Measurements from ENCODE around the gene BCAP31. TPM values are rescaled to one million over a fixed set of nuclear protein-coding genes. Genes with fewer than 3 reads are reported as not detected.

The BCAP31 gene
- total RNA-seq, 2 experiments from 2014 or later, result 97.6 to 102 TPM

- POLR2A ChIA-PET, result no interaction called here
- intact Hi-C loops (cut with micrococcal nuclease), result loop anchor here (10.0 kb wide), 1 partner anchor 160 kb away; the partner anchor contains the start of gene ARHGAP4
- no peaks in the 10 kb centered on the region for H3K36me3 Mint-ChIP-seq (ENCODE audit: low read depth)
- no peak overlapping the region for H3K4me3 Mint-ChIP-seq
- no peaks in the 10 kb centered on the region for H3K9me3 Mint-ChIP-seq
- H3K4me1 Mint-ChIP-seq (ENCODE audit: low read depth), result peaks cover 16% of the 10 kb centered on the region
- no peak overlapping the region for H3K27ac Mint-ChIP-seq
- no peaks in the 10 kb centered on the region for H3K27me3 Mint-ChIP-seq
- ATAC-seq (no peak), DNase-seq (no peak)
- no peak for TF ChIP-seq CTCF (IDR thresholded peaks at IDR 0.05)
- CTCF ChIA-PET, result interaction anchor here (0.6 to 1.1 kb wide), 5 partner anchors 13 to 164 kb away, joined by 3 to 4 read pairs (median 4); no protein-coding TSS in a partner anchor
Measured at GRCh38 chrX:153764786-153765137, 40.6 kb upstream of the BCAP31 start.

- peak; percentile 75 for TF ChIP-seq CTCF (IDR thresholded peaks at IDR 0.05)
- intact Hi-C loops (cut with micrococcal nuclease), result loop anchor here (10.0 kb wide), 1 partner anchor 161 kb away; the partner anchor contains the start of gene ARHGAP4
- peak; percentile 82 for DNase-seq
- no peaks in the 10 kb centered on the region for H3K9me3 Mint-ChIP-seq
- no peaks in the 10 kb centered on the region for H3K36me3 Mint-ChIP-seq (ENCODE audit: low read depth)
- POLR2A ChIA-PET, result interaction anchor here (1.0 kb wide), 1 partner anchor 162 kb away, joined by 4 read pairs; the partner anchor contains the start of gene ARHGAP4
- CTCF ChIA-PET, result interaction anchor here (0.6 to 2.0 kb wide), 16 partner anchors 8 to 203 kb away, joined by 3 to 10 read pairs (median 3); no protein-coding TSS in a partner anchor
- peak within 1 kb of the TSS; percentile 33 for H3K4me3 Mint-ChIP-seq
- peaks cover 16% of the 10 kb centered on the region for H3K4me1 Mint-ChIP-seq (ENCODE audit: low read depth)
- H3K27ac Mint-ChIP-seq, result no peak within 1 kb of the TSS
- peak; percentile 75 for ATAC-seq
- H3K27me3 Mint-ChIP-seq, result no peaks in the 10 kb centered on the region
Measured at GRCh38 chrX:153763989-153764755, 40.0 kb upstream of the BCAP31 start, which contains the start of gene PLXNB3. PLXNB3 (plus strand) TSS chrX:153764249; CDS start chrX:153765536, 1,287 bp downstream.

GRCh38 chrX:153763298-153763932 is 39.2 kb upstream of the BCAP31 start:
- H3K4me1 Mint-ChIP-seq (ENCODE audit: low read depth), result peaks cover 16% of the 10 kb centered on the region
- POLR2A ChIA-PET, result interaction anchor here (1.0 kb wide), 1 partner anchor 162 kb away, joined by 4 read pairs; the partner anchor contains the start of gene ARHGAP4
- no peak overlapping the region for H3K27ac Mint-ChIP-seq
- no peaks in the 10 kb centered on the region for H3K36me3 Mint-ChIP-seq (ENCODE audit: low read depth)
- H3K27me3 Mint-ChIP-seq, result no peaks in the 10 kb centered on the region
- no peaks in the 10 kb centered on the region for H3K9me3 Mint-ChIP-seq
- ATAC-seq (no peak), DNase-seq (no peak)
- no peak overlapping the region for H3K4me3 Mint-ChIP-seq
- CTCF ChIA-PET, result interaction anchor here (0.7 to 2.0 kb wide), 11 partner anchors 9 to 203 kb away, joined by 3 to 10 read pairs (median 3); no protein-coding TSS in a partner anchor
- no peak for TF ChIP-seq CTCF (IDR thresholded peaks at IDR 0.05)
- intact Hi-C loops (cut with micrococcal nuclease), result loop anchor here (10.0 kb wide), 1 partner anchor 161 kb away; the partner anchor contains the start of gene ARHGAP4

- intact Hi-C loops (cut with micrococcal nuclease), result loop anchor here (10.0 kb wide), 1 partner anchor 162 kb away; the partner anchor contains the start of gene ARHGAP4
- H3K27ac Mint-ChIP-seq, result no peak overlapping the region
- no peak for TF ChIP-seq CTCF (IDR thresholded peaks at IDR 0.05)
- H3K9me3 Mint-ChIP-seq, result no peaks in the 10 kb centered on the region
- ChIA-PET CTCF (interaction anchor here (1.2 to 2.0 kb wide), 5 partner anchors 8 to 204 kb away, joined by 3 to 10 read pairs (median 3); no protein-coding TSS in a partner anchor), POLR2A (no interaction called here)
- H3K36me3 Mint-ChIP-seq (ENCODE audit: low read depth), result no peaks in the 10 kb centered on the region
- DNase-seq (no peak), ATAC-seq (no peak)
- no peaks in the 10 kb centered on the region for H3K27me3 Mint-ChIP-seq
- no peak overlapping the region for H3K4me3 Mint-ChIP-seq
- peaks cover 11% of the 10 kb centered on the region for H3K4me1 Mint-ChIP-seq (ENCODE audit: low read depth)
Measured at GRCh38 chrX:153762626-153763173, 38.5 kb upstream of the BCAP31 start.
